Thyroid gland (tissue), 4 donors: ENCODE data around the gene SLC17A2.

ENCODE experiments used
- CTCF ChIP-seq, 6 experiments: fragments of 200-600 bp in 3 of 6; fragments of 450-650 bp in 3 of 6; sonication (generic) in 3 of 6; IDR thresholded peaks; one replicate each; pipeline ENCODE4 v1.5.1; 2016 to 2019; ENCODE audit warnings: antibody characterized with exemption in 6 of 6, mild to moderate bottlenecking in 2 of 6, inconsistent platforms in 1 of 6, moderate library complexity in 1 of 6
- POLR2A ChIP-seq, 2 donors: fragments of 450-650 bp; IDR thresholded peaks; one replicate each; pipeline ENCODE4 v1.6.1; 2017; ENCODE audit warnings: antibody characterized with exemption in 2 of 2, mild to moderate bottlenecking in 2 of 2, moderate library complexity in 1 of 2

GRCh38 chr6:25869840-25870239, 60.7 kb downstream of the SLC17A2 start:
- no peak for TF ChIP-seq POLR2A (IDR thresholded peaks at IDR 0.05)
- TF ChIP-seq CTCF (IDR thresholded peaks at IDR 0.05): no peak
